Measurements from ENCODE around the gene AOX1. TPM values are rescaled to one million over a fixed set of nuclear protein-coding genes. Genes with fewer than 3 reads are reported as not detected.

Gene AOX1
- total and polyA plus RNA-seq, 4 donors: 9.9 to 1,131 (median 486) TPM

- H3K4me3 ChIP-seq (ENCODE audit: low read depth in 1 of 3, low read length in 3 of 3): no peak overlapping the region
- H3K9ac ChIP-seq (ENCODE audit: low read depth in 1 of 2, low read length in 2 of 2): no peak overlapping the region
- 62% methylated on average over 2 of the region's 2 CpGs for WGBS
- no peaks in the 10 kb centered on the region for H3K27me3 ChIP-seq (ENCODE audit: control insufficient read depth in 4 of 4, insufficient read depth in 4 of 4, low read length in 3 of 4)
- H3K36me3 ChIP-seq (ENCODE audit: control insufficient read depth in 4 of 4, insufficient read depth in 3 of 4, low read depth in 1 of 4, low read length in 3 of 4): peaks cover 0 to 2% (median under 1%) of the 10 kb centered on the region in 4 donors
- TF ChIP-seq YY1 (IDR thresholded peaks at IDR 0.05) (no peak), REST (IDR thresholded peaks at IDR 0.05) (no peak)
- H3K27ac ChIP-seq (ENCODE audit: low read depth in 1 of 2, low read length in 2 of 2): no peak overlapping the region
- H3K9me3 ChIP-seq (ENCODE audit: control insufficient read depth in 4 of 4, low read length in 3 of 4): no peaks in the 10 kb centered on the region
- no peak for DNase-seq (ENCODE audit: low spot score)
- peaks cover 5 to 42% (median 34%) of the 10 kb centered on the region in 4 donors for H3K4me1 ChIP-seq (ENCODE audit: control insufficient read depth in 4 of 4, insufficient read depth in 4 of 4, low read length in 3 of 4)
These were observed 91.4 kb downstream of the AOX1 start for GRCh38 chr2:200677171-200677570.

GRCh38 chr2:200677721-200678532 is 92.1 kb downstream of the AOX1 start:
- no peak for DNase-seq (ENCODE audit: low spot score)
- peak overlapping the region; percentile 47 to 60 for H3K27ac ChIP-seq (ENCODE audit: low read depth in 1 of 2, low read length in 2 of 2)
- TF ChIP-seq SP1 (IDR thresholded peaks at IDR 0.05): peak; percentile 39
- TF ChIP-seq ATF3 (IDR thresholded peaks at IDR 0.05): no peak
- peak; percentile 72 for TF ChIP-seq MAX (IDR thresholded peaks at IDR 0.05)
- peak; percentile 41 to 57 for TF ChIP-seq JUND (IDR thresholded peaks at IDR 0.05)
- TF ChIP-seq HNF4G (IDR thresholded peaks at IDR 0.05): no peak
- TF ChIP-seq ZBTB33 (IDR thresholded peaks at IDR 0.05): peak; percentile 39
- peak in 1 of 2 donors; percentile 16 for TF ChIP-seq EGR1 (IDR thresholded peaks at IDR 0.05; ENCODE audit: low read depth in 2 of 2)
- no peak for TF ChIP-seq REST (IDR thresholded peaks at IDR 0.05)
- TF ChIP-seq GABPA (IDR thresholded peaks at IDR 0.05 in 1 of 2, conservative IDR thresholded peaks at IDR 0.05 in 1 of 2): no peak
- peak; percentile 36 to 79 for TF ChIP-seq RXRA (IDR thresholded peaks at IDR 0.05)
- peak; percentile 20 for TF ChIP-seq CTCF (IDR thresholded peaks at IDR 0.05; ENCODE audit: low read depth, low read length, missing input control)
- TF ChIP-seq HNF4A (conservative IDR thresholded peaks at IDR 0.05): peak; percentile 62 to 87
- no peak for TF ChIP-seq NR2F2 (IDR thresholded peaks at IDR 0.05)
- peak; percentile 63 for TF ChIP-seq YY1 (IDR thresholded peaks at IDR 0.05)
- peak; percentile 79 for TF ChIP-seq FOXA2 (IDR thresholded peaks at IDR 0.05)
- TF ChIP-seq FOXA1 (IDR thresholded peaks at IDR 0.05): peak; percentile 58
- TF ChIP-seq RAD21 (IDR thresholded peaks at IDR 0.05): peak; percentile 34 to 37
- H3K4me1 ChIP-seq (ENCODE audit: control insufficient read depth in 4 of 4, insufficient read depth in 4 of 4, low read length in 3 of 4): peaks cover 5 to 42% (median 34%) of the 10 kb centered on the region in 4 donors
- H3K4me3 ChIP-seq (ENCODE audit: low read depth in 1 of 3, low read length in 3 of 3): no peak overlapping the region
- WGBS: 21% methylated on average over 11 of the region's 11 CpGs
- no peak overlapping the region for H3K9ac ChIP-seq (ENCODE audit: low read depth in 1 of 2, low read length in 2 of 2)
- no peaks in the 10 kb centered on the region for H3K9me3 ChIP-seq (ENCODE audit: control insufficient read depth in 4 of 4, low read length in 3 of 4)
- no peaks in the 10 kb centered on the region for H3K36me3 ChIP-seq (ENCODE audit: control insufficient read depth in 4 of 4, insufficient read depth in 3 of 4, low read depth in 1 of 4, low read length in 3 of 4)
- no peaks in the 10 kb centered on the region for H3K27me3 ChIP-seq (ENCODE audit: control insufficient read depth in 4 of 4, insufficient read depth in 4 of 4, low read length in 3 of 4)

Measured in liver (tissue), 9 donors.